ENCODE results near the gene CXCR6. TPM values are rescaled to one million over a fixed set of nuclear protein-coding genes. Genes with fewer than 3 reads are reported as not detected.

Gene CXCR6
- total RNA-seq, 2 donors from 2014 or later: 1.0 to 1.6 TPM

GRCh38 chr3:45939341-45939771, 3.9 kb upstream of the CXCR6 start:
- Histone ChIP-seq H3K27me3 (no peaks in the 10 kb centered on the region), H3K27ac (no peak overlapping the region), H3K9ac (ENCODE audit: low read depth in 2 of 2, low read length in 2 of 2) (no peak overlapping the region), H3K4me3 (no peak overlapping the region), H3K9me3 (no peaks in the 10 kb centered on the region), H3K36me3 (no peaks in the 10 kb centered on the region), H3K4me1 (no peaks in the 10 kb centered on the region)
- no peak for TF ChIP-seq CTCF (IDR thresholded peaks at IDR 0.05)
- no peak for DNase-seq
- intact Hi-C loops (cut with DNase I): loop anchor here (2.0 kb wide), 1 partner anchor 139 kb away; no protein-coding TSS in a partner anchor

GRCh38 chr3:45940004-45940780, 3.1 kb upstream of the CXCR6 start:
- Histone ChIP-seq H3K27ac (no peak overlapping the region), H3K4me1 (no peaks in the 10 kb centered on the region), H3K9me3 (no peaks in the 10 kb centered on the region), H3K27me3 (no peaks in the 10 kb centered on the region), H3K36me3 (no peaks in the 10 kb centered on the region), H3K4me3 (no peak overlapping the region), H3K9ac (ENCODE audit: low read depth in 2 of 2, low read length in 2 of 2) (no peak overlapping the region)
- TF ChIP-seq CTCF (IDR thresholded peaks at IDR 0.05): no peak
- no peak for DNase-seq
- intact Hi-C loops (cut with DNase I): no loop called here

- Histone ChIP-seq H3K27ac (no peak overlapping the region), H3K27me3 (no peaks in the 10 kb centered on the region), H3K4me3 (no peak overlapping the region), H3K9me3 (no peaks in the 10 kb centered on the region), H3K9ac (ENCODE audit: low read depth in 2 of 2, low read length in 2 of 2) (no peak overlapping the region), H3K36me3 (no peaks in the 10 kb centered on the region), H3K4me1 (no peaks in the 10 kb centered on the region)
- intact Hi-C loops (cut with DNase I): no loop called here
- DNase-seq: no peak
- no peak for TF ChIP-seq CTCF (IDR thresholded peaks at IDR 0.05)
Measured at GRCh38 chr3:45940781-45941365, 2.4 kb upstream of the CXCR6 start.

- TF ChIP-seq CTCF (IDR thresholded peaks at IDR 0.05): no peak
- intact Hi-C loops (cut with DNase I): no loop called here
- Histone ChIP-seq H3K9ac (ENCODE audit: low read depth in 2 of 2, low read length in 2 of 2) (no peak overlapping the region), H3K4me1 (no peaks in the 10 kb centered on the region), H3K36me3 (no peaks in the 10 kb centered on the region), H3K27me3 (no peaks in the 10 kb centered on the region), H3K4me3 (no peak overlapping the region), H3K9me3 (no peaks in the 10 kb centered on the region), H3K27ac (no peak overlapping the region)
- DNase-seq: no peak
Measured at GRCh38 chr3:45942051-45942825, 1.0 kb upstream of the CXCR6 start.

- intact Hi-C loops (cut with DNase I): no loop called here
- H3K36me3 ChIP-seq: no peaks in the 10 kb centered on the region
- no peak for DNase-seq
- H3K9me3 ChIP-seq: no peaks in the 10 kb centered on the region
- no peaks in the 10 kb centered on the region for H3K4me1 ChIP-seq
- H3K4me3 ChIP-seq: no peak overlapping the region
- no peak for TF ChIP-seq CTCF (IDR thresholded peaks at IDR 0.05)
- no peaks in the 10 kb centered on the region for H3K27me3 ChIP-seq
- H3K27ac ChIP-seq: no peak overlapping the region
- H3K9ac ChIP-seq (ENCODE audit: low read depth in 2 of 2, low read length in 2 of 2): no peak overlapping the region
Measured at GRCh38 chr3:45944830-45945620, 1.8 kb downstream of the CXCR6 start.

All from colonic mucosa (tissue), 4 donors.